T-helper 9 cell (primary cell): ENCODE data around the gene BID.
"Not testable (repeated sequence)": the region's sequence is repeated elsewhere in the genome, so short reads cannot be mapped to it uniquely, and the experiment has no call there.

Experiments
- DNase-seq: peaks from one replicate; pipeline ENCODE4 v3.0.0-alpha.2; 2020

Gene BID

DNA sequence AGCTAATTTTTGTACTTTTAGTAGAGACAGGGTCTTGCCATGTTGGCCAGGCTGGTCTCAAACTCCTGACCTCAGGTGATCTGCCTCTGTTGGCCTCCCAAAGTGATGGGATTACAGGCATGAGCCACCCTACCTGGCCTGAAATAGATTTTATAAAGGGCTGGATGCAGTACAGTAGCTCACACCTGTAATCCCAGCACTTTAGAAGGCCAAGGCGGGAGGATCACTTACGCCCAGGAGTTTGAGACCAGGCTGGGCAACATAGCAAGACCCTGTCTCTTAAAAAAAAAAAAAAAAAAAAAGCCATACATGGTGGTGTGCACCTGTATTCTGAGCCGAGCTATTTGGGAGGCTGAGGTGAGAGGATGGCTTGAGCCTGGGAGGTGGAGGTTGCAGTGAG is 76.0 kb downstream of the BID start:
- DNase-seq = not testable (repeated sequence)

- not testable (repeated sequence) for DNase-seq
These were observed 77.1 kb downstream of the BID start for GRCh38 chr22:17697196-17697595.

DNA sequence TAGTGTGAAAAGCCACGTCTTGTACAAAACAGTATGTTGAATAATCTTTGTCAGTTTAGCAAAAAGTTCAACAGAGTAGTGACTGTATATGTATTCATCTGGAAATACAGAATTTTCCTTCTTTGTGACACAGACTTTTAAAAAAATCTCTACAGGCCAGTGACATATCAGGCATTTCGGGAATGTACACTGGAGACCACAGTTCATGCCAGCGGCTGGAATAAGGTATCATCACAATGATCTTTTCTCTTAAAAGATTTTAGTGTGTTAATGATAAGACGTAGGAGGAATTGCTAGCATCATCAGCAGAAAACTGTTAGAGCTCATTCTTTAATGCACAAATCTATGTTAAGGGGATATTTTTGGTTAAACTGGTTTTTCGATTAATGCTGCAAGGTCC is 78.3 kb downstream of the BID start:
- no peak for DNase-seq

GRCh38 chr22:17694752-17695151 is 79.5 kb downstream of the BID start:
- DNase-seq = no peak

DNA sequence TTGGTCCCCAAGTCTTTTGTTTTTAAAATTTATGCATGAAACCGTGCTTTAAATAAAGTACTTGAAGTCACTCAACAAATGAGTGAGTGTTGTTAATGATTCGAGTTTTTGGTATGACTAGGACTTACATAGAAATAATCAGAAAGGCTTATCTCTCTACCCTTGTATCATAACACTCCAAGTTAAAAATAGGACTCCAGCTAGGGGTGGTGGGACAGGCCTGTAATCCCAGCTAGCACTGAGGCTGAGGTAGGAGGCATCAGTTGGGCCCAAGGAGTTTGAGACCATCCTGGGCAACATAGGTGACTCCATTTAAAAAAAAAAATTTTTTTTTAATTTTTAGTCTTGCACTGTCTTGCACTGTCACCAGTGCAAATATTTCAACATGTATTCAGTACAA is 80.1 kb downstream of the BID start:
- no peak for DNase-seq

DNA sequence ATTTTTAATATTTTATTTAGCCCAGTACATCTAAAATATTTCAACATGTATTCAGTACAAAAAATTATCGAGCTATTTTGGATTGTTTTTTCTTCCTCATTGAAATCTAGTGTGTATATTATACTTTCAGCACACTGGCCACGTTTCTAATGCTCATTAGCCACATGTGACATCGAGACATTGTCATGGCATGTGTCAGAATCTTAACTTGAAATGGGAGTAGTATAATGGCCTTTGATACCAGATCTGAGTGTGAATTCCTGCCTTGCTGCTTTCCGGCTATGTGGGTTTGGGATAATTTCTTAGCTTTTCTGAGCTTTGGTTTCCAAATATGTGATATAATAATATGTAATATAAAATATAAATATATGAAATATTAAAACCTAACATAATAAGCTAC is 81.4 kb downstream of the BID start:
- DNase-seq = no peak

- DNase-seq = no peak
These were observed 90.0 kb downstream of the BID start for GRCh38 chr22:17684245-17684644.
